Stimulated activated CD4-positive, alpha-beta T cell treated with anti-CD3 and anti-CD28 coated beads, Interleukin-4, amount 100 ng/mL, for 1 hour (primary cell): Measurements from ENCODE around the gene WASF2.
"Not testable (repeated sequence)": the region's sequence is repeated elsewhere in the genome, so short reads cannot be mapped to it uniquely, and the experiment has no call there.

Experiments used
- DNase-seq: peaks from one replicate; pipeline ENCODE4 v3.0.0-alpha.2; 2020

The WASF2 gene

GRCh38 chr1:27447883-27448282, 42.1 kb downstream of the WASF2 start:
- no peak for DNase-seq

DNA sequence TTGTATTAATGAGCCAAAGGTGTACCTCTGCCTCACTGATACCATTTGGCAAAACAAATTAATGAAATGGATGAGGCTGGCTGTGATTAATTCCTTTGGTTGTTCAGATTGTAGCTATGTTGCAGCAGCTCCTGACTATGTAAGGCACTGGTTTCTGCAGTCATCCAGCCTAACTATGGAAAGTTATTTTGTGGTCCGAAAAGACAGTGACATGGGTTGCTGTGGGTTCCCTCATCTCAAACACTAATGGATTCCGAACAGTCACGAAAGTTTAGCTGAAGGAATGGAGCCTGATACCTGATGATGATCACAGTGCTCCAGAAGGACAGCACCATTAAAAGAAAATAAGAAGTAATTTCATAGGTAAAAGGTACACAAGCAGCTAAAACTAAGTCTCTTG, 42.6 kb downstream of the WASF2 start:
- no peak for DNase-seq

DNA sequence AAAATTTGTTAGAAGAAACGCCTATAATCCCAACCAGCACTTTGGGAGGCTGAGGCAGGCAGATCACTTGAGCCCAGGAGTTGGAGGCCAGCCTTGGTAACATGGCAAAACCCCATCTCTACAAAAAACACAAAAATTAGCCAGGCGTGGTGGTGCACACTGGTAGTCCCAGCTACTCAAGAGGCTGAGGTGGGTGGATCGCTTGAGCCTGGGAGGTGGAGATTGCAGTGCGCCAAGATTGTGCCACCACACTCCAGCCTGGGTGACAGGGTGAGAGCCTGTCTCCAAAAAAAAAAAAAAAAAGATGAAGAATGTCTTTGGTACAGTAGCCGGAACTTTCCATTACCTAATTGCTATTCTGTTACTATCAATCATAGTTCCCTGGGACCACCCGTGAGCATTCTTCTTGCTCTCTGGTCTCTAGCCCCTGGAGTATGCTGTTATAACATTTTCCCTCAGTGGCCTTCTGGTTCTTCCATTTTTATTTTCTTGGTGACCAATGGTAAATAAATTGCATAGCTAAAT, 43.4 kb downstream of the WASF2 start:
- DNase-seq: no peak

GRCh38 chr1:27445177-27445936, 44.6 kb downstream of the WASF2 start:
- DNase-seq: no peak

- DNase-seq: no peak
Measured at GRCh38 chr1:27444632-27445031, 45.3 kb downstream of the WASF2 start.

DNA sequence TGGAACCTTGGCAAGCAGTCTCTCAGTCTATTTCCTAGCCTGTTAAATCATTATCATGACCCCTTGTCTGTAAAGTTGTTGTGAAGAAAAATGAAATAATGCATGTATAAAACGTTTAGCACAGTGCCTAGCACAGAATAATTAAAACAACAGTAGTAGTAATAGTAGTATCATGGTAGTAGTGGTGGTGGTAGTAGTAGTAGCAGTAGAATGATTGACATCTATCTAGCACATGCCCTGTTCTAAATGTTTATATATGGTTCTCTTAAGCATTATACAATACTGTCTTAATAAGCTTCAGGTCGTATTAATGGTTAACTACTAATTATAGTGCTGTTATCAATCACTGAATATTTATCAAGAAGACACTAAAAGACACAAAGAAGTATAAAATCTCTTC, 50.8 kb downstream of the WASF2 start:
- no peak for DNase-seq

DNA sequence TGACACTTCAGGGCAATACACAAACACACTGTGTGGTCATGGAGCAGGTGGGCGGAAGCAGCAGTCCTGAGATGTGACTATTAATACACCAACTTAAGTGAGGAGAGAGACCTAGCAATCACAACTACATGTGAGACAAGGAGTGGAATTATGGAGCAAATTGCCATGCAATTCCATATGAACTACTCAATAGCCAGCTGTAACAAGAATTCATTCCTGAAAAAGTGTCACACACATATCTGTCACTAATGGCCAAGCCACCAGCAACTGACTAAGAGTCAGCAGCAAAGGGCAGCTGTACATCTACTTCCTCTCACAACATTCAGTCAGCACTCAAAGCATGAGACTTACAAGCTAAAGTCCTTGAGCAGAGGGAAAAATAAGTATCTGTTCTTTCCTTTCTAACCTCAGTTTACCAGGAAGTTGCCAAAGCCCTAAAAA, 51.3 kb downstream of the WASF2 start:
- no peak for DNase-seq

DNA sequence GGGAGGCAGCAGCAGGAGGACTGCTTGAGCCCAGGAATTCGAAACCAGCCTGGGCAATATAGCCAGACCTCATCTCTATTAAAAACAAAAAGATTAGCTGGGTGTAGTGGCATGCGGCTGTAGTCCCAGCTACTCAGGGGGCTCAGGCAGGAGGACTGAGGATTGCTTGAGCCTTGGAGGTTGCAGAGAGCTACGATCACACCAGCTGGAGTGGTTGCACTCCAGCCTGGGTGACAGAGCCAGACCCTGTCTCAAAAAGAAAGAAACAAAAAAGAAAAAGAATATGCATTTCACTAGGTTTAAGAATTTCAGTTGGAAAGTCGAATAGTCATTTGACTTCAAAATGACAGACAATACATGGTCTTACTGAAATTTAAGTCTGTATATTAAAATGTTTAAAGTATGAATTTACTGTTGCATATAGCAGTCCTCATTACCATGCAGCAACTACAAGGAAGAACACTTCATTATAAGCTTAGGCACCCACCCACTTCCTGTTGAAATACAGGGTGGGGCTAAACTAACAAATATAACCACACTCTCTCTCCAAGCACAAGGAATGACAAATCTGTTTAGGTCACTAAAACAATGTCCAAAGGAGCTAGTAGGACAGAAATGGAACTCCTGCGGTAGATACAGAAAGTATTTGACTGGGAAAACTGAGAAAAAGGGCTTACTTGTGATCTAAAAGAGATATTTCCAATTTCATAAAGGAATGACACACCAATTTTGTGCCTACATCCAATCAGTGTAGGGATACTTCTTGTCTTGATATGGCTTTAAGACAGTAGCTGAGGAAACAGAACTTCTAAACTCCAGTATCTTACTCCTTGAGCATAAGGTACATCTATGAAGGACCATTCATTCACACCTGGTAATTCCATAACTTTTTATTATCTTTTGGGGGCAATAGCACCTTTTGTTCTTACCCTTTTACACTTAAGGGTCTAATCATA, 53.5 kb downstream of the WASF2 start:
- DNase-seq: no peak

DNA sequence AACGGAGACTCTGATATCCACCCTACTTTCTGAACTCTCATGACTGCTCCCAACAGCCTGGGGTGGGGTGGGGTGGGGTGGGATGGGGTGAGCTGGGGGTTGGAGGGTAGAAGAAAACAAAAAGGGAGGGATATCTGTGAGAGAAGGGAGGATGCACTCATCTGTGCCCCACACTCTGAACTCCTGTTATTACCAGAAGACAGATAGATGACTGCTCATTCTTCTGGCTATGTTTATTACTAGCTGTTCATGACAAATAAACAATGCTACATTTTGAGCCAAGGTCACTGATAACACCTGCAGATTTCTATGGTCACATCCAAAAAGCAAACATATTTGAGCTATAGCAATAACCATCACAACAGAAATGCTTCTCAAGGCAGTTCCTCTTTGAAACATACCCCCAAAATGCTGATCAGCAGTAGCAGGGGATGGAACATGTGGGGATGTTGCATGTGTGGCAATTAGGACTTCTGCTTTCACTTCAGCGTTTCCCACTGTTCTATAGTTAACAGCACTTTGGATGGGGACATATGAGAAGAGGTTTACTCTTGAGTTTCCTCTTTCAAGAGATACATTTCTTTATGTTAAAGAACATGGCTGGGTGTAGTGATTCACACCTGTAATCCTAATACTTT, 54.3 kb downstream of the WASF2 start:
- no peak for DNase-seq

DNA sequence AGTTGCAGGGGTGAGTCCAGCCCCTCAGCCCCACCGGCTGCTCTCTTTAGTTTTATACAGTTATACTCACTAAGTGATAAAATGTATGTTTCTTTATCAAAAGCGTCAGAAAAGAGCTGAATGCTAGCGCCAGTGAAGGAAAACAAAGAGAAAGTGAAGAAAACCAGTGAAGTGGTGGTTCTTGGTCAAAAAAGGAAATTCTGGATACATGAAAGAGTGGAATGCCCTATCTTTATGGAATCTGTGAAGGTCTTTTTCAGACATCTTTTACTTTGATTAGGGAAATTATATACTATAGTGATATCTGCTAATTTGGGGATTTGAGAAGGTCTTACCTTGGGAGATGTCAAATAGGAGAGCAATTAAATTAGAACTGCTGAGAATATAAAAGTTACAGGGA, 56.3 kb downstream of the WASF2 start:
- DNase-seq: no peak

GRCh38 chr1:27432725-27433124, 57.2 kb downstream of the WASF2 start:
- DNase-seq: not testable (repeated sequence)

GRCh38 chr1:27431601-27431940, 58.4 kb downstream of the WASF2 start:
- DNase-seq: no peak

DNA sequence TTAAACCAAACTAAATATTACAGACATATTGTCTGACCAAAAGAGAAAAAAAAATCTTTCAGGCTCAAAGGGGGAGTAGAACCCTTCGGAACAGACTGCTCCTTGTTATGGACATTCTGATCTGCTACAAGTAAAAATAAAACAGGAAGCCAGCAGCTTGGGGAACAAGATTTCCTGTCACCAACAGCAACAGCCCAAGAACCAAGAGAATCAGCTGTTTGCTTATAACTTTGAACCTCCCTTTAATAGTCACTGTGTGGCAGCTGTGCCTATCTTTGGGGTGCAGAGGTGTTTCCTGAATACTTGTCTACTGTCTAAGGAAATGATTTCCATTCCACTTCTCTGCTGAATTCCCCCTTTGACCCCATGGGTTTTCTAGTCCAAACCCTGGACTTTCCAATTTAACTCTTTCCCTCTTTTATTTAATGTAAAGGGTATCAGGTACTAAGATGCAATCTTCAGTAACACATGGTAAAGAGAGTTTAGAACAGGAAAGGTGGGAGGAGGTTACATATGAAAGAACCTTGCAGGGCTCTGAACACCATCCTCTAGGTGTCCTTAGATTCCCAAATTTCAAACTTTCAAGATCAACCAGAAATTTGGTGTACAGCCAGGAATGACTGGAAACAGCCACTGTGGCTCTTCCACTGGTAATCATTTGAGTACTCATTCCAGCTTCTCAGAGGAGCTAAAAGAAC, 58.9 kb downstream of the WASF2 start:
- no peak for DNase-seq

DNA sequence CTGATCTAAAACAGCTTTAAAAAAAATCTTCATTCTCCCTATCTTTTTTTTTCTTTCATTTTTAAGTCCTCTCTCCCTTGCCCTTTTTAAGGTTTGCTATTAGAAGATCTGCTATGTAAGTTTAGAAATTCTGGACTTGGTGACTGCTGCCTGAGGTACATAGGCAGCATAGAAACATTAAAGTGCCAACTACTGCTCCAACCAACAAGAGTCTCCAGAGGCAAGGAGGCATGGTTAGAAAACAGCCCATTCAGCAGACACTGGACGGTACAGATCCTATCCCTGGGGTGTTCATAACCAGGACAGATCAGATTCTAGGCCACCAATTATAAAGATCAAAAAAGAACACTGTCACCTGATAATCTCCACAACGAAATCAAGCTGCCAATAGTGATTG, 60.9 kb downstream of the WASF2 start:
- no peak for DNase-seq

- DNase-seq: peak; percentile 36
Measured at GRCh38 chr1:27428316-27429028, 61.5 kb downstream of the WASF2 start.

GRCh38 chr1:27427816-27428315, 62.1 kb downstream of the WASF2 start:
- no peak for DNase-seq

GRCh38 chr1:27427329-27427728, 62.6 kb downstream of the WASF2 start:
- DNase-seq: no peak

DNA sequence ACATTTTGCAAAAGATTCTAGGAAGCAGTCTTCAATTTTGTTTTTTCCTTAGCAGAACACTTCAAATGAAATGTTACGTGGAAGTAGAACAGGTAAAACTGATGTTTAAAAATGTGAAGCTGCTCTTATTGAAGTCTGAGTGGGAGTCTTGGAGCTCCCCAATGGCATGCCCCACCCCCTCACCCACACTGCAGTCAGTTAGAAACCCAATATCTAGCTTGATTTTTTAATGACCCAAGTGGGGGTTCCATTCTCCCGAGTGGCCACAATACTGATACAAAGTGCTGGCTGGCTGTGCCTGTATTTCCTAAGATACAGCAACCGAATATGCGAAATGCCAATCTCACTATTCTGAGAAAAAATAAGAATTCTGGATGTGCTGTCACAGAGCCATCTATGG, 66.3 kb downstream of the WASF2 start:
- DNase-seq: no peak

GRCh38 chr1:27418326-27419185, 71.4 kb downstream of the WASF2 start:
- peak; percentile 45 for DNase-seq

- DNase-seq: no peak
Measured at GRCh38 chr1:27417713-27418112, 72.3 kb downstream of the WASF2 start.
